IMR-90 (cell line): Measurements from ENCODE around the gene PPP1R14B. TPM values are rescaled to one million over a fixed set of nuclear protein-coding genes. Genes with fewer than 3 reads are reported as not detected.

ENCODE experiments used
- ATAC-seq: fragments of 200-7000 bp; cut with Tn5 transposase; 2 replicates; pipeline ENCODE4 v1.9.1; 2020; ENCODE audit warnings: low read depth, mild to moderate bottlenecking, moderate library complexity
- BruUV-seq: library from RNA; stranded (reverse); fragments of 400-500 nt; replicated peaks from 2 replicates; lab custom pipeline; 2021; lab: Mats Ljungman, UMichigan
- CTCF ChIA-PET: fragments of 300-600 bp; formaldehyde crosslinking; extraction: SDS; loops from one replicate; lab custom pipeline; 2021; ENCODE audit warnings: antibody characterized with exemption; lab: Yijun Ruan, JAX
- POLR2A ChIA-PET: fragments of 300-600 bp; sonication (Branson Sonifier 250); formaldehyde crosslinking; loops from one replicate; lab custom pipeline; 2022; ENCODE audit warnings: antibody characterized with exemption; ENCODE audit not compliant: unreplicated experiment; lab: Charles Lee
- DNase-seq: peaks from one replicate; pipeline ENCODE4 v3.0.0; 2013
- H2AFZ ChIP-seq: replicated peaks from 2 replicates; pipeline ENCODE3; 2013; ENCODE audit warnings: low read length, mild to moderate bottlenecking; ENCODE audit not compliant: poor library complexity
- H2AK5ac ChIP-seq: 2 replicates; pipeline ENCODE4 v1.6.1; 2013; ENCODE audit warnings: low read depth, low read length, inconsistent platforms
- H2AK9ac ChIP-seq: replicated peaks from 2 replicates; pipeline ENCODE3; 2013; ENCODE audit warnings: mild to moderate bottlenecking, low read depth, low read length, moderate library complexity; ENCODE audit not compliant: poor library complexity
- H2BK120ac ChIP-seq: 2 replicates; pipeline ENCODE4 v1.6.1; 2013; ENCODE audit warnings: low read depth, low read length, inconsistent platforms
- H2BK15ac ChIP-seq: 3 replicates; pipeline ENCODE4 v1.6.1; 2013; ENCODE audit warnings: low read depth, low read length, inconsistent platforms
- H2BK20ac ChIP-seq: 2 replicates; pipeline ENCODE4 v1.6.1; 2013; ENCODE audit warnings: low read depth, mild to moderate bottlenecking, inconsistent platforms, low read length, moderate library complexity
- H2BK5ac ChIP-seq: 2 replicates; pipeline ENCODE4 v1.6.1; 2013; ENCODE audit warnings: mild to moderate bottlenecking, low read depth, low read length, inconsistent platforms; ENCODE audit not compliant: poor library complexity, severe bottlenecking
- H3K14ac ChIP-seq: replicated peaks from 2 replicates; pipeline ENCODE4 v1.6.1; 2013; ENCODE audit warnings: low read depth, low read length, inconsistent platforms
- H3K18ac ChIP-seq: 2 replicates; pipeline ENCODE4 v1.6.1; 2013; ENCODE audit warnings: low read depth, low read length, control low read depth
- H3K23ac ChIP-seq: 2 replicates; pipeline ENCODE4 v1.6.1; 2013; ENCODE audit warnings: low read depth, low read length, inconsistent platforms
- H3K27ac ChIP-seq: 2 replicates; pipeline ENCODE4 v1.5.1; 2013; ENCODE audit warnings: mild to moderate bottlenecking, control low read depth, low read length; ENCODE audit not compliant: insufficient read depth
- H3K27me3 ChIP-seq: 2 replicates; pipeline ENCODE4 v1.6.1; 2013; ENCODE audit warnings: low read length; ENCODE audit not compliant: control insufficient read depth, insufficient read depth
- H3K36me3 ChIP-seq: 2 replicates; pipeline ENCODE4 v1.6.1; 2013; ENCODE audit warnings: low read length, mixed read lengths; ENCODE audit not compliant: control insufficient read depth, insufficient read depth
- H3K4ac ChIP-seq: 2 replicates; pipeline ENCODE4 v1.6.1; 2013; ENCODE audit warnings: low read depth, low read length, inconsistent platforms
- H3K4me1 ChIP-seq: 2 replicates; pipeline ENCODE4 v1.6.1; 2013; ENCODE audit warnings: low read length, mixed read lengths; ENCODE audit not compliant: control insufficient read depth, insufficient read depth
- H3K4me2 ChIP-seq: 2 replicates; pipeline ENCODE4 v1.6.1; 2013; ENCODE audit warnings: low read depth, mild to moderate bottlenecking, control low read depth, low read length, moderate library complexity
- H3K4me3 ChIP-seq: 2 replicates; pipeline ENCODE4 v1.5.1; 2013; ENCODE audit warnings: low read depth, mild to moderate bottlenecking, control low read depth, low read length, moderate library complexity; ENCODE audit not compliant: insufficient read depth
- H3K56ac ChIP-seq: 2 replicates; pipeline ENCODE4 v1.6.1; 2013; ENCODE audit warnings: low read length, inconsistent platforms; ENCODE audit not compliant: insufficient read depth; ENCODE audit errors: extremely low read depth
- H3K79me1 ChIP-seq, 2 experiments: 2 replicates each; pipeline ENCODE4 v1.6.1; 2013; ENCODE audit warnings: low read length in 2 of 2, inconsistent platforms in 1 of 2, low read depth in 1 of 2
- H3K9ac ChIP-seq: 2 replicates; pipeline ENCODE4 v1.6.1; 2013; ENCODE audit warnings: low read depth, low read length, control low read depth
- H3K9me1 ChIP-seq: 2 replicates; pipeline ENCODE4 v1.6.1; 2013; ENCODE audit warnings: low read length, inconsistent platforms; ENCODE audit not compliant: insufficient read depth
- H3K9me3 ChIP-seq: 2 replicates; pipeline ENCODE4 v1.6.1; 2013; ENCODE audit warnings: low read length; ENCODE audit not compliant: control insufficient read depth, insufficient read depth
- H4K20me1 ChIP-seq: 2 replicates; pipeline ENCODE4 v1.6.1; 2013; ENCODE audit warnings: low read length, inconsistent platforms; ENCODE audit not compliant: insufficient read depth
- H4K5ac ChIP-seq: 2 replicates; pipeline ENCODE4 v1.6.1; 2013; ENCODE audit warnings: mild to moderate bottlenecking, low read depth, low read length, control low read depth
- H4K8ac ChIP-seq, 2 experiments: 2 replicates each; pipeline ENCODE4 v1.6.1; 2013; ENCODE audit warnings: low read depth in 2 of 2, low read length in 2 of 2, control low read depth in 1 of 2, inconsistent platforms in 1 of 2
- H4K91ac ChIP-seq: 2 replicates; pipeline ENCODE4 v1.6.1; 2013; ENCODE audit warnings: low read depth, low read length, inconsistent platforms; ENCODE audit not compliant: insufficient read depth
- MAZ ChIP-seq: IDR thresholded peaks from 2 replicates; pipeline ENCODE4 v1.6.1; 2012; ENCODE audit warnings: low read depth, mild to moderate bottlenecking, low read length, improper control_type of control experiment, moderate library complexity, borderline replicate concordance
- MXI1 ChIP-seq: IDR thresholded peaks from 2 replicates; pipeline ENCODE4 v1.6.1; 2012; ENCODE audit warnings: low read depth, mild to moderate bottlenecking, low read length, moderate library complexity, borderline replicate concordance
- RCOR1 ChIP-seq: IDR thresholded peaks from 2 replicates; pipeline ENCODE4 v1.6.1; 2012; ENCODE audit warnings: mild to moderate bottlenecking, low read length, improper control_type of control experiment; ENCODE audit not compliant: insufficient replicate concordance
- WGBS, 2 experiments: methylation state at CpG; one replicate each; pipeline versions ENCODE4 v1.1.5 to v1.1.7; 2013; ENCODE audit warnings: missing lambda C conversion rate in 2 of 2; ENCODE audit not compliant: insufficient read length in 1 of 2; ENCODE audit errors: extremely low coverage in 2 of 2; 5-methylcytosine and 5-hydroxymethylcytosine counted together
- dilution Hi-C: fragments of 300-500 bp; cut with HindIII; formaldehyde crosslinking; loops from one replicate; pipeline ENCODE4 v1.14.3; 2018; ENCODE audit warnings: low sequenced_read_pairs; ENCODE audit not compliant: unreplicated experiment
- in situ Hi-C: fragments of 300-500 bp; cut with MboI; formaldehyde crosslinking; loops from 3 replicates; pipeline ENCODE4 v1.14.3; 2019; ENCODE audit warnings: low sequenced_read_pairs, inconsistent platforms, mixed read lengths
- intact Hi-C: fragments of 100-400 bp; cut with micrococcal nuclease; formaldehyde crosslinking; loops from 2 replicates; pipeline ENCODE4 v1.10.0; 2022
- polyA plus RNA-seq, 3 experiments: library from polyadenylated mRNA; depleted of rRNA; stranded (reverse); fragments of >200 nt; gene quantifications; 2 replicates each; pipeline ENCODE4 v1.2.3, GENCODE V29; 2012; ENCODE audit warnings: low replicate concordance in 1 of 3
- total RNA-seq: library from RNA; depleted of rRNA; stranded (reverse); fragments of >200 nt; gene quantifications from 2 replicates; pipeline ENCODE4 v1.2.3, GENCODE V29; 2012

Gene PPP1R14B
- total and polyA plus RNA-seq, 2 of the 4 experiments (the other 2 are of a cell fraction) = 176 to 257 TPM

DNA sequence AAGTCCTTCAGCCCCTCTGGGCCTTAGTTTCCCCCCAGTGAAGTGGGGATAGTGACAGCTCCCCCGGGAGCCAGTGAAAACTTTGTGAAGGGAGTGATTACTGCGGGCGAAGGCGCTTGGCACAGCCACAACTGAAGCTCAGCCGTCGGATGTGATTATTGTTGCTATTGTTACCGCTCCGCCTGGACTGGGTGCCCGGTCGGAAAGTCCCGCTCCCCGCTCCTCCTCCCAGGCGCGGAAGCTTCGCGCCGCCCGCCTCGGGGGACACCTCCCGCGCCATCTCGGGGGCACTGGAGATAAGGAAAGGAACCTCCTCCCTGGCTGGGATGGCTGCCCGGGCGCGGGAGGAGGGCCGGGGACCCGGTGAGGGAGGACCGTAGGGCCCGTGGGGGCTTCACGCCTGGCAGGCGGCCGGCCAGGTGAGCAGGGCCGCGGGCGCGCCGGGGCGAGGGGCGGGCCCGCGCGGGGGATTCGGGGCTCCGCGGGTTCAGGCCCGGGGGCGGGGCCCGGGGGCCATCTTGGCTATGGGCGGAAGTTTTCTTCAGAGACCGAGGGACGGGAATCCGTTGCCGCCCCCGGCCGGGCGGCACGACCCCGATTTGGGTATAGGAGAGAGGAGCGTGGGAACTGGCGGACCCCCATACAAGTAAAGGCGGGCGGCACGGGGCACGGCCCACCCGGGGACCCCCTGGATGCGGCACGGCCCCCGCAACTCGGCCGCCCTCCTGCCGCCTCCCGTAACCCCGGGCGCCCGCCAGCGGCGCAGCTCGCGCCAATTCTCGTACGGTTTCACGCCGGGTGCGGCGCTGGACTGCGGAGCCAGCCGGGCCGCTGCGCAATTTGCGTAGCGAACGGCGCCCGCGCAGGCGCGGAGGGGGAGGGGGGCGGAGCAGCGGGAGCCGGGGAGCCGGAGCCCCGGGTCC is 38.5 kb upstream of the PPP1R14B start, which contains the start of gene GPR137:
TSS of gene GPR137 (plus strand) at position 887 of the 923 bp plus-strand sequence. CDS start 677 bp downstream, outside the sequence.
- dilution Hi-C loops (no loop called here), intact Hi-C loops (loop anchor here (1.0 kb wide), 1 partner anchor 33 kb away; no protein-coding TSS in a partner anchor), in situ Hi-C loops (no loop called here)
- Histone ChIP-seq H3K4me1 (peaks cover 8% of the 10 kb centered on the region), H2BK5ac (peak within 1 kb of the TSS; percentile 60), H2BK15ac (no peak within 1 kb of the TSS), H3K4me3 (peak within 1 kb of the TSS; percentile 71), H4K8ac (peak within 1 kb of the TSS; percentile 91 to 92; a peak in 3 of 4 replicates), H3K27me3 (peaks cover 2% of the 10 kb centered on the region; the same call in 1 of the 2 replicates), H3K56ac (peak within 1 kb of the TSS; percentile 55), H3K9me1 (peaks cover 5% of the 10 kb centered on the region; the same call in 1 of the 2 replicates), H3K9ac (peak within 1 kb of the TSS; percentile 75), H3K36me3 (peaks cover 6% of the 10 kb centered on the region; the same call in 1 of the 2 replicates), H3K27ac (peak within 1 kb of the TSS; percentile 86), H4K5ac (peak within 1 kb of the TSS; percentile 56), H2AK5ac (peak within 1 kb of the TSS; percentile 95), H4K91ac (peak within 1 kb of the TSS; percentile 55), H3K79me1 (peaks cover 15 to 39% of the 10 kb centered on the region in 2 experiments), H3K9me3 (no peaks in the 10 kb centered on the region), H3K4ac (peak within 1 kb of the TSS; percentile 81), H3K18ac (peak within 1 kb of the TSS; percentile 17; the same call in 1 of the 2 replicates), H3K23ac (peak within 1 kb of the TSS; percentile 87; the same call in 1 of the 2 replicates), H4K20me1 (no peaks in the 10 kb centered on the region), H2AFZ (peak within 1 kb of the TSS; percentile 93), H2BK20ac (no peak within 1 kb of the TSS), H3K14ac (peak within 1 kb of the TSS; percentile 86), H2BK120ac (no peak within 1 kb of the TSS), H3K4me2 (peak within 1 kb of the TSS; percentile 95), H2AK9ac (peak within 1 kb of the TSS; percentile 99)
- peak; percentile 73 for ATAC-seq
- CTCF ChIA-PET = interaction anchor here (1.6 kb wide), 1 partner anchor 20 kb away, joined by 4 read pairs; the partner anchor contains the start of gene ESRRA
- POLR2A ChIA-PET = no interaction called here
- BruUV-seq = no TSS peak
- TF ChIP-seq MXI1 = 0 out of 2 replicates have a peak, but pooled peaks have one; percentile 16
- TF ChIP-seq RCOR1 = no peak
- TF ChIP-seq MAZ = peak; percentile 18; the same call in 1 of the 2 replicates
- WGBS, 2 experiments = 0% methylated on average over 37 of the region's 102 CpGs; no CpG with 5 or more reads in 1 of the 2 experiments
- DNase-seq = peak; percentile 56
